ENCODE measurements around the gene EFNA5.
"Not testable (repeated sequence)": the region's sequence is repeated elsewhere in the genome, so short reads cannot be mapped to it uniquely, and the experiment has no call there.

Gene EFNA5

GRCh38 chr5:107459605-107460004 is 211.1 kb downstream of the EFNA5 start:
- no peak for DNase-seq (ENCODE audit: low read depth in 2 of 2)

GRCh38 chr5:107458322-107458721 is 212.4 kb downstream of the EFNA5 start:
- DNase-seq (ENCODE audit: low read depth in 2 of 2): no peak

- no peak for DNase-seq (ENCODE audit: low read depth in 2 of 2)
These were observed 212.9 kb downstream of the EFNA5 start for GRCh38 chr5:107457881-107458280.

- DNase-seq (ENCODE audit: low read depth in 2 of 2): no peak
These were observed 213.6 kb downstream of the EFNA5 start for GRCh38 chr5:107457138-107457537.

GRCh38 chr5:107456281-107456715 is 214.4 kb downstream of the EFNA5 start:
- DNase-seq (ENCODE audit: low read depth in 2 of 2): no peak

- no peak for DNase-seq (ENCODE audit: low read depth in 2 of 2)
These were observed 215.6 kb downstream of the EFNA5 start for GRCh38 chr5:107455111-107455544.

- not testable (repeated sequence) for DNase-seq (ENCODE audit: low read depth in 2 of 2)
These were observed 218.9 kb downstream of the EFNA5 start for GRCh38 chr5:107451827-107452226.

- no peak for DNase-seq (ENCODE audit: low read depth in 2 of 2)
These were observed 219.7 kb downstream of the EFNA5 start for GRCh38 chr5:107451028-107451427.

GRCh38 chr5:107450531-107450930 is 220.2 kb downstream of the EFNA5 start:
- no peak for DNase-seq (ENCODE audit: low read depth in 2 of 2)

- DNase-seq (ENCODE audit: low read depth in 2 of 2): no peak
These were observed 221.4 kb downstream of the EFNA5 start for GRCh38 chr5:107449369-107449768.

GRCh38 chr5:107447587-107447986 is 223.2 kb downstream of the EFNA5 start:
- DNase-seq (ENCODE audit: low read depth in 2 of 2): no peak

GRCh38 chr5:107446972-107447371 is 223.8 kb downstream of the EFNA5 start:
- no peak for DNase-seq (ENCODE audit: low read depth in 2 of 2)

- no peak for DNase-seq (ENCODE audit: low read depth in 2 of 2)
These were observed 226.4 kb downstream of the EFNA5 start for GRCh38 chr5:107444300-107444699.

GRCh38 chr5:107443897-107444296 is 226.8 kb downstream of the EFNA5 start:
- DNase-seq (ENCODE audit: low read depth in 2 of 2): no peak

GRCh38 chr5:107442452-107442851 is 228.3 kb downstream of the EFNA5 start:
- no peak for DNase-seq (ENCODE audit: low read depth in 2 of 2)

GRCh38 chr5:107439832-107440231 is 230.9 kb downstream of the EFNA5 start:
- DNase-seq (ENCODE audit: low read depth in 2 of 2): no peak

- no peak for DNase-seq (ENCODE audit: low read depth in 2 of 2)
These were observed 232.7 kb downstream of the EFNA5 start for GRCh38 chr5:107437986-107438510.

- DNase-seq (ENCODE audit: low read depth in 2 of 2): no peak
These were observed 233.6 kb downstream of the EFNA5 start for GRCh38 chr5:107437154-107437553.

- DNase-seq (ENCODE audit: low read depth in 2 of 2): no peak
These were observed 234.5 kb downstream of the EFNA5 start for GRCh38 chr5:107436201-107436600.

- DNase-seq (ENCODE audit: low read depth in 2 of 2): no peak
These were observed 235.7 kb downstream of the EFNA5 start for GRCh38 chr5:107435061-107435460.

GRCh38 chr5:107433646-107434045 is 237.1 kb downstream of the EFNA5 start:
- not testable (repeated sequence) for DNase-seq (ENCODE audit: low read depth in 2 of 2)

GRCh38 chr5:107431998-107432397 is 238.7 kb downstream of the EFNA5 start:
- no peak for DNase-seq (ENCODE audit: low read depth in 2 of 2)

- DNase-seq (ENCODE audit: low read depth in 2 of 2): no peak
These were observed 239.2 kb downstream of the EFNA5 start for GRCh38 chr5:107431536-107431935.

- DNase-seq (ENCODE audit: low read depth in 2 of 2): no peak
These were observed 240.6 kb downstream of the EFNA5 start for GRCh38 chr5:107430071-107430625.
